Activated CD8-positive, alpha-beta memory T cell treated with anti-CD3 and anti-CD28 coated beads, Interleukin-2, amount 50 U/mL, for 48 hours (primary cell): Measurements from ENCODE around the gene LRRC74B.
"Not testable (repeated sequence)": the region's sequence is repeated elsewhere in the genome, so short reads cannot be mapped to it uniquely, and the experiment has no call there.

ENCODE experiments used
- DNase-seq: peaks from one replicate; pipeline ENCODE4 v3.0.0-alpha.2; 2020

LRRC74B gene

DNA sequence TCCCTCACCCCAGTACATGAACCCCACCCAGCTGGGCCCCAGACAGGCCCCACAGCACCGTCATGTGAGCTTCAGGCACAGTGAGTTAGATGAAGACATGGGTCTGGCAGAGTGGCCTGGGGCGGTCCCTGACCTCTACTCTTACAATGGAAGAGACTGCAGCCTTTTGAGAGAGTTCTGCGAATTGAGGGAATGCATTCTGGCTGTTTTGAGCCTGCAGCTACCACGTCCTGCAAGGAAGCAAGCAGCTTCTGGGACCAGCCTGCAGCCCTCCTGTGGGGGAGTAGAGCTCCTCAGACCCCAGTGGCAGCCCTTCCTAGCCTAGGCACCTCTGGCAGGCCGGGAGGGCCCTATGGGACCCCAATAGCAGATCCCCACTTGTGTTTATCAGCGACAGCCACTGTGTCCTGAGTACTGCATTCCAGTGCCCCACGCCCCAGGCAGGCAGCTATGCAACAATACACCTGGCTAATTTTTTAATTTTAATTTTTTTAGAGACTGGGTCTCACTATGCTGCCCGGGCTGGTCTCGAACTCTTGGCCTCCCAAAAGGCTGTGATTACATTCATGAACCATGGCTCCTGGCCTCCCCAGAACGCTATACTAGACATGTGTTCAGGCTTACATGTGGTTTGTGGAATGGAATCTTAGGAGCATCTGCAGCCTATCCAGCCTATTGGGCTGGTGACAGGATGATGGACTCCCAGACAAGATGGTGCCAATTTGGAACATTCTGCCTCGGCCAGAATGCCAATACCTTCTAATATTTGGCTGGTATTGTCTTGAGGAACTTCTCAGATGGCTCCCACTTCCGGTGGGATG lies 12.7 kb upstream of the LRRC74B start:
- no peak for DNase-seq

DNA sequence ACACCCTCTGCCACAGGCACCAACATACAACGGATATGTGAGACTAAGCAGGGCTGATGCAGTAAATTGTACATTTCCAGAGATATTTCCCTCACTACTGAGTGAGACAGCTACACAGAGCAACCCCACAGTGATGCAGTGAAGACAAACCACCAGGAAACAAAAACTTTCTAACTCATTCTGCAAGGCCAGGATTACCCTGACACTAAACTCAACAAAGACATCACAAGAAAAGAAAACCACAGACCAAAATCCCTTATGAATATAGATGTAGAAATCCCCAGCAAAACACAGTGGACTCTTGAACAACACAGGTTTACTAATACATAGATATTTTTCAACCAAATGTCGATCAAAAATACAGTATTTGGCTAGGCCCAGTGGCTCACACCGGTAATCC lies 11.9 kb upstream of the LRRC74B start:
- DNase-seq = no peak

DNA sequence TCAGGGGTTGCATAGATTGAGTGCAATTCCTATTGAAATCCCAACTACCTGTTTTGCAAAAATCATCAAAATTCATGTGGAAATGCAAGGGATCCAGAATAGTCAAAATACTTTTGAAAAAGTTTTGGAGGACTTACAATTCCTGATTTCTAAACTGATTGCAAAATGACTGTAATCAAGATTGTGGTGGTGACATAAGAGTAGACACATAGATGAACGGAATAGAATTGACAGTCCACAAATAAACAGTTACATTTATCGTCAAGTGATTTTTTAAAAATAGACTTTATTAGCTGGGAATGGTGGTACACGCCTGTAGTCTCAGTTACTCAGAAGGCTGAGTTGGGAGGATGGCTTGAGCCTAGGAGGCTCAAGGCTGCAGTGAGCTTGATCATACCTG lies 10.8 kb upstream of the LRRC74B start:
- DNase-seq = no peak

DNA sequence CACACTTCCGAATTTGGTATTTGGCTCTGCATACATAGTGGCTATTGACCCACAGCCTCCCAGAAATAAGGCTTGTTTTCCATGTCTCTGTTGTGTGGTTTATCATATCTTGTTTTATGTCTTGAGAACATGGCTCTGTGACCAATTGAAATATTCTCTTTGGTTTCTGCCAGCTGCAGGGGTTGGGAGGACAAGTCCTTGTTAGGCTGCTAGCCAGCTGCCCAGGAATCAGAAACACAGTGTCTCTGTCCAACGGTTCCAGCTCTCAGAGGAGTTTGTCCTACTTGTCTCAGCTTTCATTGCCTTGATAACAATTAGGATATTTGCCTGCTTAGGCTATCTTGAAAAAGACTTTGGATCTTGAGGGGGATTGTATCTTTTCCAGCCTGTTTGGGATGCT lies 7.3 kb upstream of the LRRC74B start:
- no peak for DNase-seq

DNA sequence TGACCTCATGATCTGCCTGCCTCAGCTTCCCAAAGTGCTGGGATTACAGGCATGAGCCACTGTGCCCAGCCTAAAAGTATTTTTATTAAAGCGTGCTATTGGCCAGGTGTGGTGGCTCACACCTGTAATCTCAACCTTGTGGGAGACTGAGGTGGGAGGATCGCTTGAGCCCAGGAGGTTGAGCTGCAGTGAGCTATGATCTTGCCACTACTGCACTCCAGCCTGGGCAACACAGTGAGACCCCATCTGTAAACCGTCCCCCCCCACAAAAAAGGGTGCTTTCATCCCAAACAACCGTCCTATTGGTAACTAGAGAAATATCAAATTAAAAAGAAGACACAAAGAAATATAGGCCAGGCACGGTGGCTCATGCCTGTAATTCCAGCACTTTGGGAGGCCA lies 6.6 kb upstream of the LRRC74B start:
- DNase-seq = not testable (repeated sequence)

DNA sequence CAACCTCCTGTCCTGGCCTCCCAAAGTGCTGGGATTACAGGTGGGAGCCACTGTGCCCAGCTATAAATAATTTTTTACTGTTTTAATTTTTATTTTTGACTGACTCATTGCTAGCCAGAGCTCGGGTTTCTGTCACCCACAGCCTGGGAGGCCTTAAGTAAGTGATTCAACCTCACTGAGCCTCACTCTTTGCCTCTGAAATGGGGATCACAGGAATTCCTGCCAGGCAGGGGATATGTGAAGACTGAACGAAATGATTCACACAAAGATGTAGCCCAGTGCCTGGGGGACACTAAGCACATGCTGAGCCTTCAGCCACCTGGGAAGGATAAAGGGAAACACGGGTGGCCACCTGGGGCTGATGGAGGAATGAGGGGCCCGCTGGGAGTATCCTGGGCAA lies 3.8 kb upstream of the LRRC74B start:
- DNase-seq = no peak

DNA sequence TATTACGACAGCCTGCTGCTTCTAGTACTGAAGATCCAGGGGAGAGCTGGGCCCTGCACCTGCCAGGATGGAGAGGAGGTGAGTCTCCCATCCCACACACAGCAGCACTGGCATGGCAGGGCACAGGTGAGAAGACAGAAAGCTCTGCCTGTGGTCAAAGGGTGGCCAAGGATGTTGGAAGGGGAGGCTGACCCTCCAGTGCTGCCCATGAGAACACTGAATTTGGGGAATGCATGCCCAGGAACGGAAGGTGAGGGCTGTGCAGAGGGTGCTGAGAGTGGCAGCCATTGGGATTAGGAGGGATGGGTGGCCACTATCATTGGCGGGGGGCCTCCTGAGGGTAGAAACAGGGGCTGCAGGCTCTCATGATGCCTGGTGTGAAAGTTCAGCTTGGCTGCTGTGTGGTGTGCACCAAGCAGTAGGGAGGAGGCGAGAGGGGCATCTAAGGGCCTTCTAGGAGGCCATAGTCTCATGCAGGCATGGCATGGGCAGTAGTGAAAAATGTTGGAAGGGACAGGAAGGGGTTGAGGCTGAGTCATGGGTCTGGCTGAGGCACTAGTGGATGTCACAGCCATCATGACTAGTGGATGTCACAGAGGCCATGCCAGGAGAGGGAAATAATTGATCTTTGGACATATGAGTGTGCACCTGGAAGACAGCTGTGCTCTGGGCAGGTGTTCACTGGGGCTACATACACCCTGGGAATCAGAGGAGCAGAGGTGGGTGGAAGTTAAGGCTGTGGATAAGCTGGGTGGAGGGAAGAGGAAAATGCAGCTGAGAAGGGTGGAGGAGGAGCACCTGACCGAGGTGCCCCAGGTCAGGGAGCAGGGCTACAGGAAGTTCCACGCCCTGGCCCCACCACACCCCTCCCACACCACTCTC lies 2.5 kb upstream of the LRRC74B start:
- no peak for DNase-seq

DNA sequence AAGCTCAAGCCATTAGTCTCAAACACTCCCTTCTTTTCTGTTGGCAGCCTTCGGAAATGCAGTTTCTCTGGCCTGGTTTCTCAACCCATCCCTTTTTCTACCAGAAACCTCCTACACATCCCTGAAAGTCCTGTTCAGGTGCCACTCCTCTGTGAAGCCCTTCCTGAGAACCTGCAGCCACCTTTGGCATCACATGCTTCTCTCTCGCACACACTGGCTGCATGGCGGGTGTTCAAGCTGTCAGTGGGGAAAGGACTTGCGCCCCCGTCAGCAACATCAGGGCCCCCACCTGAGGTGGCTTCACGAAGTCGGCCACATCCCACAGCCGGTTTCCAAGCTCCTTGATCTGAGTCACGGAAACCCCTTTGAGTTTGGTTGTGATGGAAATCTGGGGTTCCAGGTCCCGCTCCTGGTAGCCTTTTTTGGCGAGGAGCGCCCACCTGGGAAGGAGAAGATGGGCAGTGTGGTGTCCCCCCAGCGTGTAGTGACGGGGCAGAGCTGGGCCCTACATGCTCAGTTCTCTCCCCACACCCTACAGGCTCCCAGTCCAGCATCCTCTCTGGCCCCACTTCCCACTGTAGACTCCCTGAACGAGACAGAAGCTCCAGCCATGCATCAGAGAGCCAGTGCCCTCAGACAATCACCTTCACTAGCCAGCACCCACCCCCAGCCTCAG lies 1.7 kb upstream of the LRRC74B start:
- DNase-seq = no peak

DNA sequence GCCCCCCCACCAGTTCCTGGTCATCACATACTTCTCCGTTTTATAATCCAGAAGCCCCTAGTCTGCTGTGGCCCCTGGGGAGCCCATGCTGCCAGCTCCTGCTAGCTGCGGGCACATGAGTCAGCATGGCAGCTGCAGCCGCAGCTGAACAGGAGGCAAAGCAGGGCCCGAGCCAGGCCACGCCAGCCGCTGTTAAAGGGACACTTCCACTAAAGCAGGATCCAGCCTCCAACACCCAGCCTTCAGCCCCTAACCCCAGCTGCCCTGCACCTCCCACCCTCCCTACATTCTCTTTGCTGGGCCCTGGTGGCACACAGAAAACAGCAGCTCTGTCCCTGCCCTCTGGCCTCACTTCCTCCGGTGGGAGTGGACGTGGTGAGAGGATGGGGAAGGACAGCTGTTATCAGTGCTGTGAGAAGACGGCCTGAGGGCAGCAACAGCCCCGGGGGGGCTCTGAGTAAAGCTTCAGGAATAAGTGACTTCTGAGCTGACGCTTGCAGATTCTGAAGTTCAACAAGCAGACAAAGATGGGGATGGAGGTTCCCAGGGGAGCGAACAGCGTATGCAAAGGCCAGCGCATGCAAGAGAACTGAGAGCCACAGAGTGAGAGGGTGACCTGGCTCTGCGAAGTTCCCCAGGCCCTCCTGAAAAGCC lies 688 bp upstream of the LRRC74B start:
- no peak for DNase-seq

DNA sequence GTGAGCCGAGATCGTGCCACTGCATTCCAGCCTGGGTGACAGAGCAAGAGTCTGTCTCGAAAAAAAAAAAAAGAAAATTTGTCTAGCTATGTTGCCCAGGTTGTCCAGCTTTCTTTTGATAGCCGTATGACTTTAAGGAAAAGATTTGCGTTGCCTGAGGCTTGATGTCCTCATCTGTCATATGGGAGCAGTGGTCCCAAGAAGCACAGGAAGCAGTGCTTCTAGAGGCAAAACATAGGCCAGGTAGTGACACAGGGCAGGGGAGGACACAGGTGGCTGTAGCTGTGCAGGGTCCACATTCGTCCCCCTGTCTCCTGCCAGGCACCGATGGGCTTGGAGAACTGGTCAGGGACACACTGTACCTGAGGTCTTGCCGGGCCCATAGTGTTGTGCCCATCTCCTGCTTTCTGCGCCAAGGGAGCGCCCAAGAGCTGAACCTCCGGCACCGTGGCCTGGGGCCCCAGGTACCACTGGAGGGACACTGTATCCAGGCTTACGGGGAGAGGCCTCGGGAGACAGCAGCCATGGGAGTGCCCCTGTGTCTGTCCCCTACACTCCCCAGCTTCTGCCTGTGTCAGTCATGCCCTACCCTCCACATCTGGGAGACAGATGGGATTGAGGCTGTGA lies 1.4 kb downstream of the LRRC74B start:
- no peak for DNase-seq

DNA sequence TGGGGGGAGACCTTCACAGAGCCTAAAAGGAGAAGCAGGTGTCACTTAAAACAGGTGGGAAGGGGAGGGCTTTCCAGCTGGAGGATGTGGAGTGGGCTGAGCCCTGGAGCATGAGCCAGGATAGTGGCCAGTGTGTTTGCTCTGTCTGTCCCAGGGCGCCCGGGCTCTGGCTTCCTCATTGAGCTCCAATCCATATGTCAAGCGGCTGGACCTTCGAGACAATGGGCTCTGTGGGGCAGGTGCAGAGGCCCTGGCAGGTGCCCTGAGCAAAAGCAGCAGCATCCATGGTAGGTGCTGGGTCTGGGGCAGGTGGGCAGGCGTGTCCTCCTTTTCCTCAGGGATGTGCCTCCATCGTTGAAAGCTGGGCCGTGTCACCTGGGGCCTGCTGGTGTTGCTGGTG lies 2.0 kb downstream of the LRRC74B start:
- no peak for DNase-seq

DNA sequence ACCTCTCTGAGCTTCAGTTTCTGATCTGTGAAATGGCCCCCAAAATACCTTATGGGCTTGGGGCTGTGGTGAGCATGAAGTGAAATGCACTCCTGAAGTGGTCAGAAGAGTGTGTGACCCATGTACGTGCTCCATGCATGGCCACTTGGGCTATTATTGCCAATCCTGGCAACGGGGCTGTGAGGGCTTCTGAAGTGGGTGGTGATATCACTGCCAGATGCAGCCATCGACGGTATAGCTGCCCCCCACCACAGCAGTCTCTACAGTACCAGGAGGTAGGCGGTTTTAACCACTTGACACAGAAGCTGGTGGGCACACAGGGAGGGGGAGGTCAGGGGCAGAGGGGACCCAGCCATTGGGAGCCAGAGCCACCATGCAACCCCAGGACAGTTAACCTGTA lies 2.7 kb downstream of the LRRC74B start:
- DNase-seq = not testable (repeated sequence)

DNA sequence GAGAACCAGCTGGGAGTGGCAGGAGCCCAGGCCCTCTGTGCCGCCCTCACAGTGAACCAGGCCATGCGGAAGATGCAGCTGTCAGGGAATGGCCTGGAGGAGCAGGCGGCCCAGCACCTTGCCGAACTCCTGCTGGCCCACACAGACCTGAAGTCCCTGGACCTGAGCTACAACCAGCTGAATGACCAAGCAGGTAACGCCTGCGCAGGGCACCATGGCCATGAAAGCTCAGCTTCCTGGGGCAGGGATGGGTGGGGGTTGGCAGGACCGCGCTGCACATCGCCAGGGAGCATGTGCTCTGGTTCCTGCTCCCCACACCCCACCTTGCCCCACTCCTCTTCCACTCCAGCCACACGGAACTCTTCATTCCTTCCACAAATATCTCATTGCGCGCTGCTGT lies 3.2 kb downstream of the LRRC74B start:
- DNase-seq = not testable (repeated sequence)

DNA sequence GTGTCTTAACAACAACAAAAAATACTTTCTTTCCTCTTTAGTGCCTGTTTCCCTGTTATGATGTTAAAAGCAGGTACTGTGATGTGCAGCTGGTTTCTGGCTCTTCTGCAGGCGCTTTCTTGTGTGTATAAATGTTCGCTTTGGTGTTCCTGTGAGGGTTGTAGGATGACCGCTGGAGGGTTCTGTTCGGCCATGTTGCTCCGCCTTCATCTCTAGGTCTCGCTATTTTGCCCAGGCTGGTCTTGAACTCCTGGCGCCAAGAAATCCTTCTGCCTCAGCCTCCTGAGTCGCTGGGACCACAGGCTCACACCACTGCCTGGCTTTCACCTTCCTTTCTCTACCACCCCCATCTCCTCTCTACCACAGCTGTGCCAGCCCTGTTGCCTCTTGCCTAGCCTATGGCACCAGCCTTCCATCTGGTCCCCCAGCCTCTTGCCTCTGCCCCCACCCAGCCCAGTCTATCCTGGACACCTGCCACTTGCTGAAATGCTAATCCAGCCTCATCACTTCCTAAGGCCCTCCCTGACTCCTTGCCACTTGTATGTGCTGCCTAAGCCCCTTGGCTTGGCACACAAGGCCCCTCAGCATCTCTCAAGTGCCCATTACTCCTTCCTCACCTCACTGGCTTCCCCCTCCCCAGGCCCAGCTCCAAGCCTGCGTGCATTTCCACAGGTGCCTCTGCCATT lies 5.5 kb downstream of the LRRC74B start:
- no peak for DNase-seq

DNA sequence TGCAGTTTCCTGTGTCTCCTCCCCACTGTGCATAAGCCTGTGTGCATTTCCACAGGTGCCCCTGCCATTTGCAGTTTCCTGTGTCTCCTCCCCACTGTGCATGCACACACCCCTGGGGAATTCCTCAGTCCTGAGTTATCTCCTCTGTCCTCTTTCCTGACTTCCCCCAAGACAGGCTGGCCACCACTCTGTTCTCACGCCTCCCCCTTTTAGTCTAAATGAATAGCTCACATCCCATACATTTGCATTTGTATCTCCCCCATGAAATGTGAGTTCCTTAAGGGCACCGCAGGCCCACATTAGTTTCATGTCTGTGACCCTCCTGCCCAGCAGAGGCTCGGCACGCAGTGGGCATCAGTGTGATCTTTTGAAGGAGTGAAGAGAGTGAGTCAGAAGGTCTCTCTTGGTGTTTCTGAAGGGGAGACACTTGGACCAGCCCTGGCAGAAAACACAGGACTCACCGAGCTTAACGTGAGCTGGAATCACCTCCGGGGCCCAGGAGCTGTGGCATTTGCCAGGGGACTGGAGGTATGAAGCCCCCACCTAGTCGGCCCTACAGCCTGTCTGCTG lies 6.2 kb downstream of the LRRC74B start:
- DNase-seq = no peak

DNA sequence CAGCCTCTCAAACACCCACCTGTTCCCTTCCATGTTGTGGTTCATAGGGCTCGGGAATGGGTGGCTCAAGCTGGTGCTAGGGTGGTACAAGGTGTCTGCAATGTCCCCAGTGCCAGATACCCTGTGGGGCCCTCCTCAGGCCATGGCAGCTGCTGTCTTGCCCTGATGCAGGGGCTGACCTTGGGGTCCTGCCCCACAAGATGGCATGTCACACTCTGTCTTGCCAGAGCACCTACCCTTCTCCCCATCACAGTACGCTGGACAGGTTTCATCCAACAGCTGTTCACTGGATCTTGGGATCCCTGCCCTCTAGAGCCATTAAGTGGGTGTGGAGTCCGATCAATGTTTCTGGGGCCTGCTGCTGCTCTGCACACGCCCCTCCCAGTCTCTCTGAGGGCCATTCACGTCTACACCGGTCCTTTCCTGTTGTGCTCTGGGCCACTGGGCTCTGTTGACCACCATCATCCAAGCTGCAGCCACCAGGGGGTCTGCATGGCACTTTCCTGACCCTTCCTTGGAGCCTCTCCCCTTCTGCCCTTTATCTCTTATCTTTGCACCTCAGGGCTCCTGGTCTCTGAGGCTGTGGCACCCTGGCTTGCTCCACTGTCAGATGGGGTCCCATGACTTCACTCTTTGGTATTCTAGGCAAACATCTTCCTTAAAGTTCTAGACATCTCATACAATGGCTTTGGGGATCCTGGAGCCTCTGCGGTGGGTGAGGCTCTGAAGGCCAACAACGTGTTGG lies 7.1 kb downstream of the LRRC74B start:
- no peak for DNase-seq

DNA sequence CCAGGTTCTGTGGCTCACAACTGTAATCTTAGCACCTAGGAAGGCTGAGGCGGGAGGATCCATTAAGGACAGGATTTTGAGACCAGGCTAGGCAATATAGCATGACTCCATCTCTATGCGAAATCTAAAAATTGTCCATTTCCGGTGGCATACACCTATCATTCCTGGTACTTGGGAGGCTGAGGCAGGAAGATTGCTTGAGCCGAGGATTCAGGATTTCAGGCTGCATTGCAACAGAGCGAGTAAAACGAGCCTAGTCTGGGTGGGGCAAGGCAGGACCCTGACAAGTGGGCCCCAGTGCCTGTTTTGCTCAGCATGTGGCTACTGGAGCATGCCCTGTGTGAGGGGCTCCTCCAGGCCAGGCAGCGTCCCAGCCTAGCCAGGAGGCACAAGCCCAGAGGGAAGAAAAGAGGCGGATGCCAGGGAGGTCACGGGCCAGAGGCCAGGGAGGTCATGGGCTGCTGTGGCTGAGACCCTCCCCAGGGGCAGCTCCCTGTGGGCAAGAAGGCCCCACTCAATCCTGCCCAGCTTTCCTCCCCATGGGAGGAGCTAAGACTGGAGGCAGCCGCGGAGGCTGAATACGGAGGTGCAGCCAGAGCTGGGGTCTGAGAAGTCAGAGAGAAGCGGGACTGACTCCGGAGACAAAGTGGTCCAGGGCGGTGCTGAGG lies 8.4 kb downstream of the LRRC74B start:
- DNase-seq = no peak

DNA sequence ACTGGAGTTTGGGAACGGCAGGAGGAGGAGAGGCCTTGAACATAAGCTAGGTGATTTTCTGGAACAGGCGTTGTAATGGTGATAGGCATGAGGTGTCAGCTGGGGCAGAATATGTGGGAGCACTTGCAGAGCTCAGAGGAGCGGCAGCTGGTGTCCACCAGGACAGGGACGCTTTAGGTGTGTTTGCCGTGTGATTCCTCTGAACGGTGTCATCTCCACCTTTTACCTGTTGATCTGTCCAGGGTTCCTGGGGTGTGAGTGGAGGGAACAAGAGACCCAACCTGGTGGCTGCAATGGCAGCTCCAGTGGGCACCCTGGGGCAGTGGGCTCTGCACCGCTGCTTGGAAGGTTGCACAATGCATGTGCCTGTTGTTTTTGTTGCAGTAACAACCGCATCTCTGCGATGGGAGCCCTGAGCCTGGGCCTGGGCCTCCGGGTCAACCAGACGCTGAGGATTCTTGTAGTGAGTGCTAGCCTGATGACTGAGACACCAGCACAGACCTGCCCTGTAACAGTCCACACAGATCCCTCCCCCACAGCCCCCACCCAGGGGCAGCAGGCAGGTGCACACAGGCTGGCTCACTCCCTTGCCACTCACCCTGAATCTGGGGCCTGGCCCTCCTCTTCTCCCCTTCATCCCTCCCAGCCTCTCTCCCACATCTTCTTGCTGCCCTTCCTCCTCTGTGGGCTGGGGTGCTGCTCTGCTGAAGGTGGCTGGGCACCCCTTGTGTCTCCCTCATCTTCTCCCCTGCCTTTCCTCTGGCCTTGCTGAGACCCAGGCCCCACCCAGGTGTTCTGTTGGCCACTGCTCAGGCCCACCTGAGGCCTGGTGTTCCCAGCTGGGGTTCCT lies 9.2 kb downstream of the LRRC74B start:
- no peak for DNase-seq

DNA sequence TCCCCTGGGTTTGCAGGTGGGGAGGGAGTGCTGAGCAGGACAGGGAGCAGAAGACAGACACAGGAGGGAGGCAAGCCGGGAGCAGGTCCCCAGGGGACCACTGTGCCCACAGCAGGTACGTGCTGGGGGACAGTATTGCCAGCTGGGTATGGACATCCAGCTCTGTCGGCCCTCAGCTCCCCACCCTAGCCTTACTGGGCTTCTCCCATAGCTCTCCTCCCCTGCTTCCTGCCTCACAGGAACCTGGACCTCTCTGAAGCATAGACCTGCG lies 9.8 kb downstream of the LRRC74B start:
- no peak for DNase-seq
